ENCODE data around the gene GRIN3A.
A peak's percentile ranks its signal among the peaks of the same experiment; 100 is the strongest.

DNA sequence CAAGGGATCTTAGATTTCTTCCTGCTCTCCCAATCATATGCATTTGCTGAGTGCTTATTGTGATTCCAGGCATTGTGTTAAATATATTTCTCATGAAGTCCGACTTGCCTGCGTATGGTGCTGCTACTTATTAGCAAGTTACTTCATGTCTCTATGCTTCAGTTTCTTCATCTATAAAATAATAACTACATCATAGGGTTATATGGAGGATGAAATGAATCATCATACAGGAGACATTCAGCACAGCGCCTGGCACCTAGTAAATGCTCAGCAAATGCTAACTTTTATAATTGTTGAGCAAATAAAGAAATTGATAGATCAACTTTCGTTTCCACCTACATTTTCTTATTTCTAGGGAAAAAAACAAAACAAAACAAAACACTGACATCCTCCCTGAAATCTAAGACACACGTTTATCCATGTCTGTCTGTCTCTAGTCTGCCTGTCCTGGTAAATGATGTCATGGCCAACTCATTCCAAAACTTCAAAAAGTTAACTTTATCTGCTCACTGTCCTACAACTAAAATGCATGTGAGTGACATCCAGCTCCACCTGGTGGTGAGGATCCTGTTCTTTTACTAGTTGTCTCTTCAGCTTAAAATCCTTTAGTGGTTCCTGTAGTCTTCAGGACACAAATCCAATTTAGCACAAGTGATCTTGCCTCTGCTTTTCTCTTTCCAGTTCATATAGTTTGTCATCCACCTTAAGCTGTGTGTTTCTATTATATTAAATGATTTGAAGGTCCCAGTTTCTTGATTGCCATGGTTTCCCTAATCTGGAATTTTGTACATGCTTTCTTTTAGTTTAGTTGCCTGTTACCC lies 171.3 kb downstream of the GRIN3A start:
- TF ChIP-seq, protein P1, sequence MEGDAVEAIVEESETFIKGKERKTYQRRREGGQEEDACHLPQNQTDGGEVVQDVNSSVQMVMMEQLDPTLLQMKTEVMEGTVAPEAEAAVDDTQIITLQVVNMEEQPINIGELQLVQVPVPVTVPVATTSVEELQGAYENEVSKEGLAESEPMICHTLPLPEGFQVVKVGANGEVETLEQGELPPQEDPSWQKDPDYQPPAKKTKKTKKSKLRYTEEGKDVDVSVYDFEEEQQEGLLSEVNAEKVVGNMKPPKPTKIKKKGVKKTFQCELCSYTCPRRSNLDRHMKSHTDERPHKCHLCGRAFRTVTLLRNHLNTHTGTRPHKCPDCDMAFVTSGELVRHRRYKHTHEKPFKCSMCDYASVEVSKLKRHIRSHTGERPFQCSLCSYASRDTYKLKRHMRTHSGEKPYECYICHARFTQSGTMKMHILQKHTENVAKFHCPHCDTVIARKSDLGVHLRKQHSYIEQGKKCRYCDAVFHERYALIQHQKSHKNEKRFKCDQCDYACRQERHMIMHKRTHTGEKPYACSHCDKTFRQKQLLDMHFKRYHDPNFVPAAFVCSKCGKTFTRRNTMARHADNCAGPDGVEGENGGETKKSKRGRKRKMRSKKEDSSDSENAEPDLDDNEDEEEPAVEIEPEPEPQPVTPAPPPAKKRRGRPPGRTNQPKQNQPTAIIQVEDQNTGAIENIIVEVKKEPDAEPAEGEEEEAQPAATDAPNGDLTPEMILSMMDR (IDR thresholded peaks at IDR 0.05; ENCODE audit: low read depth, low read length) = peak; percentile 31
- TF ChIP-seq POLR2A (IDR thresholded peaks at IDR 0.05; ENCODE audit: extremely low read depth, insufficient read length) (no peak), MYC (IDR thresholded peaks at IDR 0.05; ENCODE audit: low read depth, low read length) (no peak)

All from NB4 (cell line).